ENCODE results near the gene WDFY1.
A peak's percentile ranks its signal among the peaks of the same experiment; 100 is the strongest.
"Not testable (repeated sequence)": the region's sequence is repeated elsewhere in the genome, so short reads cannot be mapped to it uniquely, and the experiment has no call there.

WDFY1 gene

DNA sequence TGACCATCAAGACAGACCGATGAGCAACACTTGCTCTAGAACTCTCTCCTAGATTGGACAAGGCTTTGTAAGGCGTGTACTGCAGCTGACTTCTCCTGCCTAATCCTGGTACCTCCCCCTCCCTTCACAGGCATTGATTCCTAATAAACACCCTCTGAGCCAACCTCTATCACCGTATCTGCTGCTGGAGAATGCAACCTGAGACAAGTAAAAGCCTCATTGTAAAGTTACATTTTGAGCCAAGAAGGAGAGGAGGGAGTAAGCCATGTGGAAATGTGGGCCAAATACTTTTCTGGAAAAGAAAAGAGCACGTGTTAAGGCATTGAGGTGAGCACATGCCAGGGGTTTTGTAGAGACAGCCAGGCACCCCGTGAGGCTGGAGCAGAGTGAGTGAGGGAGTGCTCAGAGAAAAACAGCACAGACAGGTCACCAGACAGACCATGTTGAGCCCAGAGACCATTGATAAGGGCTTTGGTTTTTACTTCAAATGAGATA lies 2.6 kb upstream of the WDFY1 start:
- no peak overlapping the region for H3K4me3 ChIP-seq (ENCODE audit: low read depth, low read length)
- TF ChIP-seq, protein P1, sequence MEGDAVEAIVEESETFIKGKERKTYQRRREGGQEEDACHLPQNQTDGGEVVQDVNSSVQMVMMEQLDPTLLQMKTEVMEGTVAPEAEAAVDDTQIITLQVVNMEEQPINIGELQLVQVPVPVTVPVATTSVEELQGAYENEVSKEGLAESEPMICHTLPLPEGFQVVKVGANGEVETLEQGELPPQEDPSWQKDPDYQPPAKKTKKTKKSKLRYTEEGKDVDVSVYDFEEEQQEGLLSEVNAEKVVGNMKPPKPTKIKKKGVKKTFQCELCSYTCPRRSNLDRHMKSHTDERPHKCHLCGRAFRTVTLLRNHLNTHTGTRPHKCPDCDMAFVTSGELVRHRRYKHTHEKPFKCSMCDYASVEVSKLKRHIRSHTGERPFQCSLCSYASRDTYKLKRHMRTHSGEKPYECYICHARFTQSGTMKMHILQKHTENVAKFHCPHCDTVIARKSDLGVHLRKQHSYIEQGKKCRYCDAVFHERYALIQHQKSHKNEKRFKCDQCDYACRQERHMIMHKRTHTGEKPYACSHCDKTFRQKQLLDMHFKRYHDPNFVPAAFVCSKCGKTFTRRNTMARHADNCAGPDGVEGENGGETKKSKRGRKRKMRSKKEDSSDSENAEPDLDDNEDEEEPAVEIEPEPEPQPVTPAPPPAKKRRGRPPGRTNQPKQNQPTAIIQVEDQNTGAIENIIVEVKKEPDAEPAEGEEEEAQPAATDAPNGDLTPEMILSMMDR (IDR thresholded peaks at IDR 0.05; ENCODE audit: insufficient read depth, low read depth, low read length, missing control alignments) = no peak
- no peak for DNase-seq (ENCODE audit: low read depth)

DNA sequence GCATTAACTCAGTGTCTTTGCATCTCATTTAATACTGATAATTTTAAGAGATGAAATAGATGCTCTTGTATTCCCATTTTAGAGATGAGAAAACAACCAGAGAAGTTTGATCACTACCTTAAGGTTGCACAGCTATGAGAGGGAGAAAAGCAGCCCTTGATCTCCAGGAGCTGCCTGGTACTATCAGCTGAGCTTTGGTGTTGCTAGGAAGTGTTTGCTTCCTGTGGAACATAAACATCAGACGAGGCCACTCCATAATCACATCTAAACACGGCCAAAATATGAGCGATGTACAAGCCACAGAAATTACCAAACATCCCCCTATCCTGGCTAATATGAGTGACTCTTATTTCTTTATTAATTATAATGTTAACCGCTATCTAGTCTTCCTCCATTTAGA lies 620 bp upstream of the WDFY1 start:
- DNase-seq (ENCODE audit: low read depth) = no peak
- peak overlapping the region; percentile 81 for H3K4me3 ChIP-seq (ENCODE audit: low read depth, low read length)
- TF ChIP-seq, protein P1 (IDR thresholded peaks at IDR 0.05; ENCODE audit: insufficient read depth, low read depth, low read length, missing control alignments) = no peak

DNA sequence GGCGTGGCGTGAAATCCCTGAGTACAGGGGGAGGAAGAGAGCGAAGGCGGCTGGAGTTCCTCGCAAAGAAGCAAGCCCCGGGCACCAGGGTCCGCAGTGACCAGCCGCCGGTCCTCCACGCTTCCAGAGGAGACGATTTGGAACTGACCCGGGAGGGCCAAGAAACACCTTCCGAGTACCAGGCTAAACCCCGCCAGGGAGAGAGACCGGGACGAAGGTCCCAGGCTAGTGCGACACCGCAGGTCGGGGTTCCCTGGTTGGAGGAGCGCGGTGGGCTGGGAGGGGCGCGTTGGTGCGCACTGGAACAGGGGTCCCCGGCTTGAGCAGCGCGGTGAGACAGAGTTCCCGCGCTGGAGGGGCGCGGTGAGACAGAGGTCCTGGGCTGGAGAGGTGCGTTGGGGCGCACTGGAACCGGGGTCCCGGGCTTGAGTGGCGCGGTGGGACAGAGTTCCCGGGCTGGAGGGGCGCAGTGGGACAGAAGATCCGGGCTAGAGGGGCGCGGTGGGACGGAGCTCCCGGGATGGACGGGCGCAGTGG lies 901 bp downstream of the WDFY1 start:
- peak; percentile 30 for DNase-seq (ENCODE audit: low read depth)
- peak overlapping the region; percentile 81 for H3K4me3 ChIP-seq (ENCODE audit: low read depth, low read length)
- TF ChIP-seq, protein P1 (IDR thresholded peaks at IDR 0.05; ENCODE audit: insufficient read depth, low read depth, low read length, missing control alignments) = no peak

DNA sequence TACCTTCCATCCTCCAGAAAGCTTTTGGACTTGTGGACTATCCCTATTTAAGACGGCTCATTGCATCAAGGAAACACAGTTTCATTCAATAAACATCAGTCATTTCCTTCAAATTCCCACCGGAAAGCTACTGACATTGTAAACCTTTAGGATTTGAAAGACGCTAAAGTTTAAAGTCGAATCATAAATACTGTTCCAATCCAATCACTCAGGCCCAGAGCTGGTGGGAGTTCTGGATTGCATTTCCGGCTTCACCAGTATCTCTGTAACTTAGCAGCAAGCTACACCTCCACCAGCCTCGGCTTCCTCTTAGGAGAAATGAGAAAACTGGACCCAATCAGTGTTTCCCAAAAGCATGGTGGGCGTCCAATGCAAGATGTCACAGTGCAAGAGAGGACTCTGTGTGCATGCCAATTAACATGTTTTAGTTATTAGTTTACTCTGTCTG lies 1.6 kb downstream of the WDFY1 start:
- DNase-seq (ENCODE audit: low read depth) = no peak
- H3K4me3 ChIP-seq (ENCODE audit: low read depth, low read length) = peak overlapping the region; percentile 81
- TF ChIP-seq, protein P1 (IDR thresholded peaks at IDR 0.05; ENCODE audit: insufficient read depth, low read depth, low read length, missing control alignments) = no peak

DNA sequence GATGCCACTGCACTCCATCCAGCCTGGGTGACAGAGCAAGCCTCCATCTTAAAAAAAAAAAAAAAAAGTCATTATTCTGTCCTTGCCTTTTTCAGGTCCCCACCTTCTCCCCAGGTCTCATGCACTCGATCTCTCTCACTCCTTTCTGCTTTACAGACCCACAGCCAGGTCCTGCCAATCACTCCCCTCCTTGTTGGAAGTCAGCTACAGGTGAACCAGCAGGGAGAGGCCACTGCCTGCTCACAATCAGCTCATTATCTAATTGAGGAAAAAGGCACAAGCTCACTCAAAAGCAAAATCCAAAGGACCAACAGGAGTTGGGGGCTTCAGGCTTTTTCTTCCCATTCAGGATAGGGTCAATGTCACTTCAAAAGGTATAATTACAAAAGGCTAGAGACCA lies 2.0 kb downstream of the WDFY1 start:
- H3K4me3 ChIP-seq (ENCODE audit: low read depth, low read length) = no peak overlapping the region

DNA sequence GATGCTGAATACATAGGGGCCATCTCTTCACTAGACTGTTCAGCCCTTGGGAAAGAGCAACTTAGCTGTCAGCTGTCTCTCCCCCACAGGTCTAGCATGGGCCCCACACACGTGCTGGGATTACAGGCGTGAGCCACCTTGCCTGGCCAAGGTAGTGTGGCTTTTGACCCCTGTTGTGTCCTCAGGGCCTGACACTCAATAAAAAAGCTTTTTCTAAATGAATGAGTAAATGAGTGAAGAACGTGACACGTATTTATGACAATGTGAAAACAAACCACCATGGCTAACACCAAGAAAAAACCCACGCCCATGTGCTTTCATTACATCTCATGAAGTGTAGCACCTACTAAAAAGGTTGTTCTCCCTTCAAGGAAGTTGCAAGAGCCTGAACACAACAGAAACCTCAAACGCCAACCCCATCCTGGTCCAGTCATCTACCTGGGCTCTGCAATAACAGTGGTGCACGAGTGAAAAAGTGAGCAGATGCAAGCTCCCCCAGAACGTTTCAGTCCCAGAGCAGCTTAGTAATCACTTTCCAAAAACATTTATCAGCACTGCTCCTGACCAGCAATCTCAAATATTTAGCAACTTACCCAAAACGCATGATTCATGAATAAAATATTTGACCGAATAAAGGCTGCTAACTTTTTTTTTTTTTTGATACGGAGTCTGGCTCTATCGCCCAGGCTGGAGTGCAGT lies 3.4 kb downstream of the WDFY1 start:
- TF ChIP-seq, protein P1 (IDR thresholded peaks at IDR 0.05; ENCODE audit: insufficient read depth, low read depth, low read length, missing control alignments) = no peak
- H3K4me3 ChIP-seq (ENCODE audit: low read depth, low read length) = no peak overlapping the region
- DNase-seq (ENCODE audit: low read depth) = peak; percentile 81

More for the DNA sequence above, 2.0 kb downstream of the WDFY1 start:
- TF ChIP-seq, protein P1 (IDR thresholded peaks at IDR 0.05; ENCODE audit: insufficient read depth, low read depth, low read length, missing control alignments) = no peak
- no peak for DNase-seq (ENCODE audit: low read depth)

DNA sequence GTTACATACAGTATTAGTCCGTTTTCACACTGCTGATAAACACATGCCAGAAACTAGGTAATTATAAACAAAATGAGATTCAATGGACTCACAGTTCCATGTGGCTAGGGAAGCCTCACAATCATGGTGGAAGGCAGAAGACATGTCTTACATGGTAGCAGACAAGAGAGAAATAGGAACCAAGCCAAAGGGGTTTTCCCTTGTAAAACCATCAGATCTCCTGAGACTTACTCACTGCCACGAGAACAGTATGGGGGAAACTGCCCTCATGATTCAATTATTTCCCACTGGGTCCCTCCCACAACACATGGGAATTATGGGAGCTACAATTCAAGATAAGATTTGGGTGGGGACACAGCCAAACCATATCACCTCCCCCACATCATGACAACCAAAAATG lies 5.7 kb downstream of the WDFY1 start:
- peak; percentile 53 for DNase-seq (ENCODE audit: low read depth)

More for the DNA sequence above, 5.7 kb downstream of the WDFY1 start:
- not testable (repeated sequence) for H3K4me3 ChIP-seq (ENCODE audit: low read depth, low read length)
